ENCODE measurements around the gene NUDT22. TPM values are rescaled to one million over a fixed set of nuclear protein-coding genes. Genes with fewer than 3 reads are reported as not detected.

Gene NUDT22
- total and polyA plus RNA-seq, 2 of the 4 experiments (the other 2 are of a cell fraction), result 21.3 to 44.6 TPM

DNA sequence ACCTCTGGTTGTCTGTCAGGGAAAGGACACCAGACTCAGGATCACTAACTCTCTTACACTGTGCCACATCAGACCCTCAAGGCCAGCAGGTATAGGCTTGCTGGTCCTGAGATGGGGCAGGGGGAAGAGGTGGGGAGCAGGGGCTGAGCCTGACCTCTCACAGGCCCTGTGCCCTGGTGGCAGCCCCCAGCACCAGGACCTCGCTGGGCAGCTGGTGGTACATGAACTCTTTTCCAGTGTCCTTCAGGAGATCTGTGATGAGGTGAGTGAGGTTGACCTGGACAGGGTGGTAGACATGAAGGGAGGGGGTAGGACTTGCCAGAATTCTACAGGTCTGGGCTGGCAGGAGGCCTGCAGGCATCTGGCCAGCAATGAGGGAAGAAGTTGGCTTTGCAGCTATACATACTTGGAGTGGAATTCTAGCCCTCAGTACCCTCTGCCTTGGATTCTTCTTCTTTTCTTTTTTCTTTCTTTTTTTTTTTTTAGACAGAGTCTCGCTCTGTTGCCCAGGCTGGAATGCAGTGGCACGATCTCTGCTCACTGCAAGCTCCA lies 1.4 kb downstream of the NUDT22 start:
- DNase-seq, result no peak
- BruUV-seq (replicated peaks), result no TSS peak

More for the DNA sequence above, 1.4 kb downstream of the NUDT22 start:
- no peak overlapping the region for H2BK20ac ChIP-seq (ENCODE audit: low read depth, low read length)
- peak overlapping the region; percentile 23 for H3K23ac ChIP-seq (ENCODE audit: low read depth, low read length)
- no peaks in the 10 kb centered on the region for H3K27me3 ChIP-seq (ENCODE audit: control insufficient read depth, insufficient read depth, low read length)
- ChIA-PET POLR2A (ENCODE audit: unreplicated experiment) (no interaction called here), CTCF (no interaction called here)
- peaks cover 5% of the 10 kb centered on the region for H3K36me3 ChIP-seq (ENCODE audit: control insufficient read depth, insufficient read depth, low read length)
- dilution Hi-C loops (cut with HindIII; ENCODE audit: low sequenced_read_pairs, unreplicated experiment), result no loop called here
- H3K27ac ChIP-seq (ENCODE audit: insufficient read depth, low read length), result no peak overlapping the region; the same call in 1 of the 2 replicates
- TF ChIP-seq, protein P1, sequence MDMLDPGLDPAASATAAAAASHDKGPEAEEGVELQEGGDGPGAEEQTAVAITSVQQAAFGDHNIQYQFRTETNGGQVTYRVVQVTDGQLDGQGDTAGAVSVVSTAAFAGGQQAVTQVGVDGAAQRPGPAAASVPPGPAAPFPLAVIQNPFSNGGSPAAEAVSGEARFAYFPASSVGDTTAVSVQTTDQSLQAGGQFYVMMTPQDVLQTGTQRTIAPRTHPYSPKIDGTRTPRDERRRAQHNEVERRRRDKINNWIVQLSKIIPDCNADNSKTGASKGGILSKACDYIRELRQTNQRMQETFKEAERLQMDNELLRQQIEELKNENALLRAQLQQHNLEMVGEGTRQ (IDR thresholded peaks at IDR 0.05; ENCODE audit: low read depth, low read length), result no peak
- TF ChIP-seq FOS (IDR thresholded peaks at IDR 0.05; ENCODE audit: low read depth, low read length) (no peak), SMC3 (IDR thresholded peaks at IDR 0.05; ENCODE audit: low read depth, low read length) (no peak), MAFK (IDR thresholded peaks at IDR 0.05; ENCODE audit: low read depth, low read length) (no peak), BHLHE40 (IDR thresholded peaks at IDR 0.05; ENCODE audit: low read depth, low read length) (no peak), MXI1 (IDR thresholded peaks at IDR 0.05; ENCODE audit: borderline replicate concordance, low read depth, low read length) (no peak), RFX5 (IDR thresholded peaks at IDR 0.05; ENCODE audit: low read depth, low read length) (no peak), CEBPB (IDR thresholded peaks at IDR 0.05; ENCODE audit: low read depth, low read length) (no peak), CHD1 (IDR thresholded peaks at IDR 0.05; ENCODE audit: low read depth, low read length) (no peak), RCOR1 (IDR thresholded peaks at IDR 0.05; ENCODE audit: insufficient replicate concordance, low read length) (no peak), NFE2L2 (IDR thresholded peaks at IDR 0.05; ENCODE audit: low read depth, low read length) (no peak), MAZ (IDR thresholded peaks at IDR 0.05; ENCODE audit: borderline replicate concordance, low read depth, low read length) (no peak)
- TF ChIP-seq, protein P2, sequence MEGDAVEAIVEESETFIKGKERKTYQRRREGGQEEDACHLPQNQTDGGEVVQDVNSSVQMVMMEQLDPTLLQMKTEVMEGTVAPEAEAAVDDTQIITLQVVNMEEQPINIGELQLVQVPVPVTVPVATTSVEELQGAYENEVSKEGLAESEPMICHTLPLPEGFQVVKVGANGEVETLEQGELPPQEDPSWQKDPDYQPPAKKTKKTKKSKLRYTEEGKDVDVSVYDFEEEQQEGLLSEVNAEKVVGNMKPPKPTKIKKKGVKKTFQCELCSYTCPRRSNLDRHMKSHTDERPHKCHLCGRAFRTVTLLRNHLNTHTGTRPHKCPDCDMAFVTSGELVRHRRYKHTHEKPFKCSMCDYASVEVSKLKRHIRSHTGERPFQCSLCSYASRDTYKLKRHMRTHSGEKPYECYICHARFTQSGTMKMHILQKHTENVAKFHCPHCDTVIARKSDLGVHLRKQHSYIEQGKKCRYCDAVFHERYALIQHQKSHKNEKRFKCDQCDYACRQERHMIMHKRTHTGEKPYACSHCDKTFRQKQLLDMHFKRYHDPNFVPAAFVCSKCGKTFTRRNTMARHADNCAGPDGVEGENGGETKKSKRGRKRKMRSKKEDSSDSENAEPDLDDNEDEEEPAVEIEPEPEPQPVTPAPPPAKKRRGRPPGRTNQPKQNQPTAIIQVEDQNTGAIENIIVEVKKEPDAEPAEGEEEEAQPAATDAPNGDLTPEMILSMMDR (conservative IDR thresholded peaks at IDR 0.05; ENCODE audit: low read depth, low read length), result no peak
- H2AFZ ChIP-seq (replicated peaks; ENCODE audit: low read length, poor library complexity), result peak overlapping the region; percentile 99
- in situ Hi-C loops (cut with MboI; ENCODE audit: low sequenced_read_pairs), result no loop called here
- peaks cover 20% of the 10 kb centered on the region for H3K4me1 ChIP-seq (ENCODE audit: control insufficient read depth, insufficient read depth, low read length)
- H4K5ac ChIP-seq (ENCODE audit: low read depth, low read length), result peak overlapping the region; percentile 19; the same call in 1 of the 2 replicates
- H3K18ac ChIP-seq (ENCODE audit: low read depth, low read length), result no peak overlapping the region
- H2AK5ac ChIP-seq (ENCODE audit: low read depth, low read length), result peak overlapping the region; percentile 94
- peak overlapping the region; percentile 92; the same call in 1 of the 2 replicates for H3K4ac ChIP-seq (ENCODE audit: low read depth, low read length)
- H3K56ac ChIP-seq (ENCODE audit: extremely low read depth, insufficient read depth, low read length), result no peak overlapping the region; the same call in 1 of the 2 replicates
- H3K9me3 ChIP-seq (ENCODE audit: control insufficient read depth, insufficient read depth, low read length), result no peaks in the 10 kb centered on the region
- H4K20me1 ChIP-seq (ENCODE audit: insufficient read depth, low read length), result no peaks in the 10 kb centered on the region; the same call in 1 of the 2 replicates
- H2BK5ac ChIP-seq (ENCODE audit: low read depth, low read length, poor library complexity, severe bottlenecking), result no peak overlapping the region
- H2BK120ac ChIP-seq (ENCODE audit: low read depth, low read length), result no peak overlapping the region
- intact Hi-C loops (cut with micrococcal nuclease), result no loop called here
- no peak overlapping the region for H2BK15ac ChIP-seq (ENCODE audit: low read depth, low read length)
- peak overlapping the region; percentile 4; the same call in 1 of the 2 replicates for H4K91ac ChIP-seq (ENCODE audit: insufficient read depth, low read depth, low read length)
- peak overlapping the region; percentile 88 for H3K14ac ChIP-seq (replicated peaks; ENCODE audit: low read depth, low read length)
- ATAC-seq (ENCODE audit: low read depth), result no peak
- peaks cover 19% of the 10 kb centered on the region for H3K9me1 ChIP-seq (ENCODE audit: insufficient read depth, low read length)
- peaks cover 26 to 72% of the 10 kb centered on the region in 2 experiments for H3K79me1 ChIP-seq (ENCODE audit: low read depth in 1 of 2, low read length in 2 of 2)
- peak overlapping the region; percentile 94 for H3K4me2 ChIP-seq (ENCODE audit: low read depth, low read length)
- WGBS, 2 experiments (ENCODE audit: extremely low coverage in 2 of 2, insufficient read length in 1 of 2), result no CpG with 5 or more reads among the region's 3 CpGs
- H3K4me3 ChIP-seq (ENCODE audit: insufficient read depth, low read depth, low read length), result no peak overlapping the region
- no peak overlapping the region for H4K8ac ChIP-seq (ENCODE audit: low read depth in 2 of 2, low read length in 2 of 2)
- peak overlapping the region; percentile 62; the same call in 1 of the 2 replicates for H3K9ac ChIP-seq (ENCODE audit: low read depth, low read length)
- peak overlapping the region; percentile 89 for H2AK9ac ChIP-seq (replicated peaks; ENCODE audit: low read depth, low read length, poor library complexity)

Data from IMR-90 (cell line).